Loucy (cell line): ENCODE data around the gene CD24.

Source experiments
- EZH2phosphoT487 ChIP-seq: fragments of 200-600 bp; IDR thresholded peaks from 2 replicates; pipeline ENCODE4 v1.6.1; 2018; ENCODE audit warnings: antibody characterized with exemption, mild to moderate bottlenecking, moderate library complexity, borderline replicate concordance
- TF ChIP-seq, protein P1 (sequence below): fragments of 200-600 bp; sonication (generic); conservative IDR thresholded peaks from 2 replicates; pipeline ENCODE4 v1.5.1; 2014; ENCODE audit warnings: mild to moderate bottlenecking, antibody characterized with exemption, low read length

DNA sequence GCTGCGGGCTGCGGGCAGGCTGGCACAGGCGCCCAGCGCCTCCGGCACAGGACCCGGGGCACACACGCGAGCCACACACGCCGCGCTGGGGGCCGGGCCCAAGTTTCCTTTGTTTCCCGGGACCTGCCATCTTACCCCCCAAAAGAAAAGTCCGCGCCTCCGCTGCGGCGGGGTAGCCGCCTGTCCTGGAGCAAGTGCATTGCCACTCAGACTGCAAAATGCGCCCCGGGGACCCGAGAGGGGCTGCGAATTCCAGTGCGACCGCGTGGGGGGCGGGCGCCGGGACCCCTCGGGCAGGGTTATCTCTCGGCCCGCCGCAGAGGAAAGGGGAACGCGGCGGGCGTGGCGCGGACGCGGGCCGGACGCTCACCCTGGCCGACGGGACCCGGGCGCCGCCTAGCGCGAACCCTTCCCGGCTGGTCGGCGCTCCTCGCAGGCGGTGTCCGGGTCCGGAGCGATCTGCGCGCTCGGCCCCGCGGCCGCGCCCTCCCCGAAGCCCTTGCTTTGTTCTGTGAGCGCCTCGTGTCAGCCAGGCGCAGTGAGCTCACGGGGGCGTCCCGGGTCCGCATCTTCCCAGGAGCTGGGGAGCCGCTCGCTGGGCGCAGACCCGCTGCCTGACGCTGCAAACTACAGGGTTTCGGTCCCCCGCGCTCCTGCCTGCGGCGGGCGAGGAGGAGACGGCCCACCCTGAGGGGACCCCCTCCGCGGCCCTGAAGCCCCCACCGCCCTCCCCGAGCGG lies 639 bp upstream of the CD24 start:
- TF ChIP-seq, protein P1, sequence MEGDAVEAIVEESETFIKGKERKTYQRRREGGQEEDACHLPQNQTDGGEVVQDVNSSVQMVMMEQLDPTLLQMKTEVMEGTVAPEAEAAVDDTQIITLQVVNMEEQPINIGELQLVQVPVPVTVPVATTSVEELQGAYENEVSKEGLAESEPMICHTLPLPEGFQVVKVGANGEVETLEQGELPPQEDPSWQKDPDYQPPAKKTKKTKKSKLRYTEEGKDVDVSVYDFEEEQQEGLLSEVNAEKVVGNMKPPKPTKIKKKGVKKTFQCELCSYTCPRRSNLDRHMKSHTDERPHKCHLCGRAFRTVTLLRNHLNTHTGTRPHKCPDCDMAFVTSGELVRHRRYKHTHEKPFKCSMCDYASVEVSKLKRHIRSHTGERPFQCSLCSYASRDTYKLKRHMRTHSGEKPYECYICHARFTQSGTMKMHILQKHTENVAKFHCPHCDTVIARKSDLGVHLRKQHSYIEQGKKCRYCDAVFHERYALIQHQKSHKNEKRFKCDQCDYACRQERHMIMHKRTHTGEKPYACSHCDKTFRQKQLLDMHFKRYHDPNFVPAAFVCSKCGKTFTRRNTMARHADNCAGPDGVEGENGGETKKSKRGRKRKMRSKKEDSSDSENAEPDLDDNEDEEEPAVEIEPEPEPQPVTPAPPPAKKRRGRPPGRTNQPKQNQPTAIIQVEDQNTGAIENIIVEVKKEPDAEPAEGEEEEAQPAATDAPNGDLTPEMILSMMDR, result no peak
- TF ChIP-seq EZH2phosphoT487, result no peak
